Stimulated activated effector memory CD8-positive, alpha-beta T cell treated with anti-CD3 and anti-CD28 coated beads, Interleukin-12 subunit alpha, Interleukin-12 subunit beta, amount 100 ng/mL, for 72 hours (primary cell): ENCODE results near the gene CHSY3.

Experiments used
- ATAC-seq: fragments of 150-1000 bp; cut with Tn5 transposase; 2 replicates; pipeline ENCODE4 v1.10.0; 2021
- DNase-seq, 2 donors: peaks; one replicate each; pipeline ENCODE4 v3.0.0; 2021 to 2022; ENCODE audit warnings: low spot score in 2 of 2
- H3K27ac Mint-ChIP-seq: one replicate; pipeline ENCODE4 v1.8.0; 2022; ENCODE audit warnings: mild to moderate bottlenecking, mixed read lengths
- H3K36me3 Mint-ChIP-seq: one replicate; pipeline ENCODE4 v1.8.0; 2022; ENCODE audit warnings: mild to moderate bottlenecking, mixed read lengths
- H3K4me1 Mint-ChIP-seq: one replicate; pipeline ENCODE4 v1.8.0; 2022; ENCODE audit warnings: mixed read lengths
- H3K4me3 Mint-ChIP-seq: one replicate; pipeline ENCODE4 v1.8.0; 2022; ENCODE audit warnings: mild to moderate bottlenecking, mixed read lengths
- H3K9me3 Mint-ChIP-seq: one replicate; pipeline ENCODE4 v1.8.0; 2022; ENCODE audit warnings: mixed read lengths

The CHSY3 gene

GRCh38 chr5:130074820-130075219, 170.6 kb downstream of the CHSY3 start:
- H3K9me3 Mint-ChIP-seq = no peaks in the 10 kb centered on the region
- no peaks in the 10 kb centered on the region for H3K36me3 Mint-ChIP-seq
- no peak overlapping the region for H3K27ac Mint-ChIP-seq
- H3K4me1 Mint-ChIP-seq = no peaks in the 10 kb centered on the region
- DNase-seq = no peak
- ATAC-seq = no peak
- no peak overlapping the region for H3K4me3 Mint-ChIP-seq

- Mint-ChIP-seq H3K27ac (no peak overlapping the region), H3K9me3 (no peaks in the 10 kb centered on the region), H3K36me3 (no peaks in the 10 kb centered on the region), H3K4me1 (no peaks in the 10 kb centered on the region), H3K4me3 (no peak overlapping the region)
- no peak for ATAC-seq
- no peak for DNase-seq
Measured at GRCh38 chr5:130077007-130077406, 172.7 kb downstream of the CHSY3 start.

- no peak for ATAC-seq
- no peak for DNase-seq
- no peak overlapping the region for H3K27ac Mint-ChIP-seq
- no peaks in the 10 kb centered on the region for H3K4me1 Mint-ChIP-seq
- H3K4me3 Mint-ChIP-seq = no peak overlapping the region
- H3K9me3 Mint-ChIP-seq = no peaks in the 10 kb centered on the region
- no peaks in the 10 kb centered on the region for H3K36me3 Mint-ChIP-seq
Measured at GRCh38 chr5:130078661-130079060, 174.4 kb downstream of the CHSY3 start.

GRCh38 chr5:130090569-130091270, 186.5 kb downstream of the CHSY3 start:
- no peaks in the 10 kb centered on the region for H3K36me3 Mint-ChIP-seq
- no peak for ATAC-seq
- H3K4me1 Mint-ChIP-seq = no peaks in the 10 kb centered on the region
- H3K27ac Mint-ChIP-seq = no peak overlapping the region
- peaks cover 2% of the 10 kb centered on the region for H3K9me3 Mint-ChIP-seq
- no peak for DNase-seq
- H3K4me3 Mint-ChIP-seq = no peak overlapping the region

- Mint-ChIP-seq H3K4me1 (no peaks in the 10 kb centered on the region), H3K36me3 (no peaks in the 10 kb centered on the region), H3K27ac (no peak overlapping the region)
Measured at GRCh38 chr5:130092991-130093390, 188.7 kb downstream of the CHSY3 start.

GRCh38 chr5:130096483-130096882, 192.2 kb downstream of the CHSY3 start:
- DNase-seq (no peak), ATAC-seq (no peak)
- Mint-ChIP-seq H3K4me1 (no peaks in the 10 kb centered on the region), H3K9me3 (no peaks in the 10 kb centered on the region), H3K4me3 (no peak overlapping the region), H3K36me3 (no peaks in the 10 kb centered on the region), H3K27ac (no peak overlapping the region)

More at GRCh38 chr5:130092991-130093390, 188.7 kb downstream of the CHSY3 start:
- H3K9me3 Mint-ChIP-seq = peaks cover 2% of the 10 kb centered on the region
- DNase-seq (no peak), ATAC-seq (no peak)
- no peak overlapping the region for H3K4me3 Mint-ChIP-seq

GRCh38 chr5:130099008-130099407, 194.7 kb downstream of the CHSY3 start:
- Mint-ChIP-seq H3K36me3 (no peaks in the 10 kb centered on the region), H3K4me1 (no peaks in the 10 kb centered on the region), H3K27ac (no peak overlapping the region), H3K9me3 (no peaks in the 10 kb centered on the region), H3K4me3 (no peak overlapping the region)
- DNase-seq = no peak
- no peak for ATAC-seq

GRCh38 chr5:130102375-130102774, 198.1 kb downstream of the CHSY3 start:
- DNase-seq (no peak), ATAC-seq (no peak)
- Mint-ChIP-seq H3K4me1 (no peaks in the 10 kb centered on the region), H3K9me3 (no peaks in the 10 kb centered on the region), H3K27ac (no peak overlapping the region), H3K36me3 (no peaks in the 10 kb centered on the region), H3K4me3 (no peak overlapping the region)

GRCh38 chr5:130102960-130103359, 198.7 kb downstream of the CHSY3 start:
- no peak overlapping the region for H3K27ac Mint-ChIP-seq
- no peaks in the 10 kb centered on the region for H3K9me3 Mint-ChIP-seq

GRCh38 chr5:130104895-130105688, 200.8 kb downstream of the CHSY3 start:
- no peak overlapping the region for H3K4me3 Mint-ChIP-seq
- H3K4me1 Mint-ChIP-seq = no peaks in the 10 kb centered on the region
- ATAC-seq = no peak

More at GRCh38 chr5:130102960-130103359, 198.7 kb downstream of the CHSY3 start:
- DNase-seq = no peak
- Mint-ChIP-seq H3K36me3 (no peaks in the 10 kb centered on the region), H3K4me1 (no peaks in the 10 kb centered on the region), H3K4me3 (no peak overlapping the region)
- ATAC-seq = no peak

GRCh38 chr5:130106480-130106879, 202.2 kb downstream of the CHSY3 start:
- no peaks in the 10 kb centered on the region for H3K36me3 Mint-ChIP-seq
- no peak for ATAC-seq
- no peak overlapping the region for H3K4me3 Mint-ChIP-seq
- no peak for DNase-seq
- H3K9me3 Mint-ChIP-seq = no peaks in the 10 kb centered on the region
- no peaks in the 10 kb centered on the region for H3K4me1 Mint-ChIP-seq
- H3K27ac Mint-ChIP-seq = no peak overlapping the region

More at GRCh38 chr5:130104895-130105688, 200.8 kb downstream of the CHSY3 start:
- Mint-ChIP-seq H3K36me3 (no peaks in the 10 kb centered on the region), H3K27ac (no peak overlapping the region), H3K9me3 (no peaks in the 10 kb centered on the region)
- no peak for DNase-seq

GRCh38 chr5:130109152-130109551, 204.9 kb downstream of the CHSY3 start:
- no peaks in the 10 kb centered on the region for H3K9me3 Mint-ChIP-seq
- H3K4me1 Mint-ChIP-seq = no peaks in the 10 kb centered on the region
- H3K4me3 Mint-ChIP-seq = no peak overlapping the region
- H3K36me3 Mint-ChIP-seq = no peaks in the 10 kb centered on the region
- DNase-seq (no peak), ATAC-seq (no peak)
- no peak overlapping the region for H3K27ac Mint-ChIP-seq

GRCh38 chr5:130110328-130110727, 206.1 kb downstream of the CHSY3 start:
- no peak overlapping the region for H3K4me3 Mint-ChIP-seq
- no peaks in the 10 kb centered on the region for H3K4me1 Mint-ChIP-seq
- DNase-seq (no peak), ATAC-seq (no peak)
- H3K36me3 Mint-ChIP-seq = no peaks in the 10 kb centered on the region
- H3K9me3 Mint-ChIP-seq = no peaks in the 10 kb centered on the region
- H3K27ac Mint-ChIP-seq = no peak overlapping the region

GRCh38 chr5:130111746-130112145, 207.5 kb downstream of the CHSY3 start:
- no peaks in the 10 kb centered on the region for H3K4me1 Mint-ChIP-seq
- H3K4me3 Mint-ChIP-seq = no peak overlapping the region
- no peaks in the 10 kb centered on the region for H3K36me3 Mint-ChIP-seq
- DNase-seq (no peak), ATAC-seq (no peak)
- H3K27ac Mint-ChIP-seq = no peak overlapping the region
- no peaks in the 10 kb centered on the region for H3K9me3 Mint-ChIP-seq

GRCh38 chr5:130112246-130112645, 208.0 kb downstream of the CHSY3 start:
- no peaks in the 10 kb centered on the region for H3K4me1 Mint-ChIP-seq
- H3K4me3 Mint-ChIP-seq = no peak overlapping the region
- DNase-seq = no peak
- H3K27ac Mint-ChIP-seq = no peak overlapping the region
- H3K9me3 Mint-ChIP-seq = no peaks in the 10 kb centered on the region
- H3K36me3 Mint-ChIP-seq = no peaks in the 10 kb centered on the region
- no peak for ATAC-seq

- DNase-seq = no peak
- H3K4me1 Mint-ChIP-seq = no peaks in the 10 kb centered on the region
- H3K27ac Mint-ChIP-seq = no peak overlapping the region
- no peak for ATAC-seq
- H3K4me3 Mint-ChIP-seq = no peak overlapping the region
- H3K9me3 Mint-ChIP-seq = no peaks in the 10 kb centered on the region
- no peaks in the 10 kb centered on the region for H3K36me3 Mint-ChIP-seq
Measured at GRCh38 chr5:130115686-130116085, 211.4 kb downstream of the CHSY3 start.
